ENCODE data around the gene CHRM2. TPM values are rescaled to one million over a fixed set of nuclear protein-coding genes. Genes with fewer than 3 reads are reported as not detected.

Gene CHRM2
- total and polyA plus RNA-seq, 2 of the 8 experiments (the other 6 are each of a cell fraction or from before 2014, with no cell fraction given): 0.17 to 0.32 TPM

GRCh38 chr7:136878878-136879277 lies 10.4 kb downstream of the CHRM2 start:
- no peak overlapping the region for H3K56ac ChIP-seq (replicated peaks; ENCODE audit: insufficient read length, low read depth, low read length)
- no peaks in the 10 kb centered on the region for H3K9me3 ChIP-seq (ENCODE audit: insufficient read depth in 2 of 2, low read depth in 1 of 2, low read length in 1 of 2)
- H2BK120ac ChIP-seq (replicated peaks; ENCODE audit: low read depth, low read length): no peak overlapping the region
- no peak overlapping the region for H3K4ac ChIP-seq (replicated peaks; ENCODE audit: insufficient read length, low read depth, low read length)
- H3K23me2 ChIP-seq (ENCODE audit: low read depth, low read length): no peaks in the 10 kb centered on the region
- H3K79me2 ChIP-seq (ENCODE audit: control insufficient read depth in 1 of 2, insufficient read depth in 2 of 2, low read length in 2 of 2): no peaks in the 10 kb centered on the region
- H2BK5ac ChIP-seq (ENCODE audit: low read depth, low read length): no peak overlapping the region
- no peak overlapping the region for H3K9ac ChIP-seq (replicated peaks in 1 of 4; ENCODE audit: extremely low read depth in 1 of 4, low read depth in 3 of 4, low read length in 3 of 4)
- no peak overlapping the region for H3K23ac ChIP-seq (ENCODE audit: insufficient read length)
- no peak overlapping the region for H2AK5ac ChIP-seq (ENCODE audit: low read depth, low read length)
- no peak overlapping the region for H4K8ac ChIP-seq (ENCODE audit: extremely low read depth, insufficient read depth, low read length)
- CTCF ChIA-PET (ENCODE audit: partially characterized antibody): no interaction called here
- H3K18ac ChIP-seq (ENCODE audit: extremely low read depth, low read length): no peak overlapping the region
- 6% methylated on average over 1 of the region's 1 CpG; no CpG with 5 or more reads in 1 of the 2 experiments for WGBS, 2 experiments (ENCODE audit: extremely low coverage in 1 of 2, insufficient coverage in 1 of 2, insufficient read length in 1 of 2, insufficient replicate concordance in 2 of 2, low coverage in 1 of 2, low lambda C conversion rate in 2 of 2, missing lambda C conversion rate in 1 of 2)
- FAIRE-seq (peak; percentile 57), DNase-seq (ENCODE audit: low read depth in 1 of 2, low spot score in 2 of 2) (no peak)
- no peak overlapping the region for H2BK15ac ChIP-seq (ENCODE audit: low read length)
- peaks cover 0 to 5% (median 0%) of the 10 kb centered on the region in 4 experiments; a peak in 2 of 7 replicates for H3K4me1 ChIP-seq (replicated peaks in 1 of 4; ENCODE audit: control insufficient read depth in 3 of 4, insufficient read depth in 4 of 4, low read length in 3 of 4)
- no peaks in the 10 kb centered on the region for H3K79me1 ChIP-seq (ENCODE audit: low read depth, low read length)
- no peak overlapping the region for H2BK12ac ChIP-seq (ENCODE audit: low read depth, low read length)
- no peak overlapping the region for H3K27ac ChIP-seq (ENCODE audit: low read depth, low read length)
- no peak overlapping the region for H2BK20ac ChIP-seq (ENCODE audit: low read length)
- no peak overlapping the region for H2AFZ ChIP-seq (ENCODE audit: low read length)
- H3K4me2 ChIP-seq (ENCODE audit: insufficient read depth in 1 of 2, low read depth in 2 of 2, low read length in 2 of 2): peak overlapping the region in 1 of 2 experiments; percentile 13; a peak in 1 of 4 replicates
- no peaks in the 10 kb centered on the region for H3K27me3 ChIP-seq (replicated peaks in 1 of 4; ENCODE audit: control insufficient read depth in 3 of 4, extremely low read depth in 1 of 4, insufficient read depth in 3 of 4, low read length in 3 of 4)
- H4K20me1 ChIP-seq (replicated peaks in 1 of 2; ENCODE audit: control insufficient read depth in 1 of 2, insufficient read depth in 2 of 2, low read length in 2 of 2): no peaks in the 10 kb centered on the region
- no peak overlapping the region for H4K91ac ChIP-seq (replicated peaks; ENCODE audit: insufficient read length, low read length)
- no peak overlapping the region for H3K14ac ChIP-seq (ENCODE audit: insufficient read length)
- H3K36me3 ChIP-seq (ENCODE audit: control insufficient read depth in 2 of 4, insufficient read depth in 4 of 4, low read length in 3 of 4): no peaks in the 10 kb centered on the region
- no peak overlapping the region for H4K5ac ChIP-seq (ENCODE audit: insufficient read length, low read depth, low read length)
- H3K4me3 ChIP-seq (ENCODE audit: extremely low read depth in 1 of 4, insufficient read depth in 2 of 4, low read depth in 3 of 4, low read length in 4 of 4): no peak overlapping the region; a peak in 1 of 8 replicates
- POLR2A ChIA-PET (ENCODE audit: partially characterized antibody): no interaction called here
- TF ChIP-seq POLR2A (IDR thresholded peaks at IDR 0.05; ENCODE audit: control extremely low read depth in 1 of 2, low read depth in 2 of 2, low read length in 2 of 2) (no peak), MAFK (IDR thresholded peaks at IDR 0.05; ENCODE audit: low read depth, low read length) (no peak), ATF2 (IDR thresholded peaks at IDR 0.05; ENCODE audit: low read length) (no peak), EP300 (IDR thresholded peaks at IDR 0.05; ENCODE audit: borderline replicate concordance in 1 of 2, low read depth in 2 of 2, low read length in 2 of 2) (no peak), RXRA (IDR thresholded peaks at IDR 0.05; ENCODE audit: insufficient read depth, low read depth, low read length) (no peak), NRF1 (IDR thresholded peaks at IDR 0.05; ENCODE audit: low read depth, low read length) (no peak), POU5F1 (IDR thresholded peaks at IDR 0.05; ENCODE audit: low read depth, low read length) (no peak), TCF12 (IDR thresholded peaks at IDR 0.05; ENCODE audit: low read depth, low read length) (no peak), NANOG (IDR thresholded peaks at IDR 0.05; ENCODE audit: insufficient read depth, low read depth, low read length, poor library complexity, severe bottlenecking) (no peak), SP1 (IDR thresholded peaks at IDR 0.05; ENCODE audit: low read depth, low read length) (no peak), ASH2L (IDR thresholded peaks at IDR 0.05; ENCODE audit: low read length) (no peak), GABPA (IDR thresholded peaks at IDR 0.05; ENCODE audit: borderline replicate concordance, insufficient read depth, low read length) (no peak), PHF8 (conservative IDR thresholded peaks at IDR 0.05; ENCODE audit: low read depth, low read length) (no peak), SRF (IDR thresholded peaks at IDR 0.05; ENCODE audit: low read depth, low read length) (no peak)

Measured in H1 (cell line).